Hepatocyte (in vitro differentiated cells): ENCODE results near the gene SWAP70. TPM values are rescaled to one million over a fixed set of nuclear protein-coding genes. Genes with fewer than 3 reads are reported as not detected.

Experiments used
- DNase-seq: peaks from one replicate; pipeline ENCODE4 v3.0.0-alpha.2; 2016; ENCODE audit warnings: low spot score
- H2AFZ ChIP-seq: fragments of 200-600 bp; sonication (generic); 2 replicates; pipeline ENCODE4 v1.6.0; 2016; ENCODE audit warnings: antibody characterized with exemption, mild to moderate bottlenecking
- H3K27ac ChIP-seq: fragments of 200-600 bp; sonication (generic); 2 replicates; pipeline ENCODE4 v1.5.1; 2016; ENCODE audit warnings: mild to moderate bottlenecking
- H3K27me3 ChIP-seq: fragments of 200-600 bp; sonication (generic); 2 replicates; pipeline ENCODE4 v1.6.1; 2016
- H3K36me3 ChIP-seq: fragments of 200-600 bp; sonication (generic); replicated peaks from 2 replicates; pipeline ENCODE4 v1.5.1; 2016; ENCODE audit warnings: low read depth; ENCODE audit not compliant: insufficient read depth
- H3K4me1 ChIP-seq: fragments of 200-600 bp; sonication (generic); 2 replicates; pipeline ENCODE4 v1.5.1; 2016; ENCODE audit warnings: mild to moderate bottlenecking, moderate library complexity; ENCODE audit not compliant: insufficient read depth
- H3K4me2 ChIP-seq: fragments of 200-600 bp; sonication (generic); 2 replicates; pipeline ENCODE4 v1.6.0; 2016
- H3K4me3 ChIP-seq: fragments of 200-600 bp; sonication (generic); 2 replicates; pipeline ENCODE4 v1.5.1; 2016; ENCODE audit warnings: mild to moderate bottlenecking
- H3K79me2 ChIP-seq: fragments of 200-600 bp; sonication (generic); 2 replicates; pipeline ENCODE4 v1.6.0; 2017; ENCODE audit warnings: mild to moderate bottlenecking
- H3K9me2 ChIP-seq: fragments of 200-600 bp; sonication (generic); replicated peaks from 2 replicates; pipeline ENCODE4 v1.6.0; 2017; ENCODE audit warnings: mild to moderate bottlenecking; ENCODE audit not compliant: insufficient read depth
- H3K9me3 ChIP-seq: fragments of 200-600 bp; sonication (generic); 2 replicates; pipeline ENCODE4 v1.5.1; 2016; ENCODE audit warnings: low read depth, mild to moderate bottlenecking
- H4K20me1 ChIP-seq: fragments of 200-600 bp; sonication (generic); 2 replicates; pipeline ENCODE4 v1.6.0; 2016; ENCODE audit warnings: mild to moderate bottlenecking; ENCODE audit not compliant: insufficient read depth, poor library complexity, severe bottlenecking
- CTCF ChIP-seq: fragments of 200-600 bp; sonication (generic); IDR thresholded peaks from 2 replicates; pipeline ENCODE4 v1.5.1; 2016; ENCODE audit warnings: antibody characterized with exemption, mild to moderate bottlenecking; ENCODE audit not compliant: poor library complexity
- EZH2 ChIP-seq: fragments of 200-600 bp; sonication (generic); IDR thresholded peaks from 2 replicates; pipeline ENCODE4 v1.6.1; 2016; ENCODE audit warnings: antibody characterized with exemption, mild to moderate bottlenecking, borderline replicate concordance
- EZH2phosphoT487 ChIP-seq: fragments of 200-600 bp; sonication (generic); IDR thresholded peaks from one replicate; pipeline ENCODE4 v1.6.1; 2018; ENCODE audit warnings: antibody characterized with exemption, mild to moderate bottlenecking, low read depth, moderate library complexity; ENCODE audit not compliant: unreplicated experiment, severe bottlenecking
- WGBS: methylation state at CpG from one replicate; pipeline ENCODE4 v1.1.6; 2016; ENCODE audit warnings: low lambda C conversion rate; ENCODE audit errors: missing lambda C conversion rate; 5-methylcytosine and 5-hydroxymethylcytosine counted together
- polyA plus RNA-seq: library from polyadenylated mRNA; unstranded; fragments of >200 nt; fragmentation: Nextera tagmentation; extraction: Ambion mirVana; gene quantifications from 2 replicates; pipeline ENCODE4 v1.2.1, GENCODE V29; 2016
- total RNA-seq: library from RNA; depleted of rRNA; stranded (reverse); fragments of >200 nt; gene quantifications from 2 replicates; pipeline ENCODE4 v1.2.3, GENCODE V29; 2014

The SWAP70 gene
- total and polyA plus RNA-seq, 2 experiments from 2014 or later, result 15.6 to 17.3 TPM

- Histone ChIP-seq H3K4me3 (no peak overlapping the region), H3K27me3 (no peaks in the 10 kb centered on the region), H3K9me3 (no peaks in the 10 kb centered on the region), H3K9me2 (no peaks in the 10 kb centered on the region), H4K20me1 (no peaks in the 10 kb centered on the region), H3K4me1 (no peaks in the 10 kb centered on the region), H3K27ac (no peak overlapping the region), H2AFZ (no peak overlapping the region), H3K79me2 (no peaks in the 10 kb centered on the region), H3K4me2 (no peak overlapping the region), H3K36me3 (no peaks in the 10 kb centered on the region)
- WGBS, result 92% methylated on average over 3 of the region's 3 CpGs
- TF ChIP-seq EZH2phosphoT487, result no peak
- no peak for TF ChIP-seq EZH2
- TF ChIP-seq CTCF, result no peak
- no peak for DNase-seq
These were observed 126.0 kb downstream of the SWAP70 start for GRCh38 chr11:9789910-9790309.

DNA sequence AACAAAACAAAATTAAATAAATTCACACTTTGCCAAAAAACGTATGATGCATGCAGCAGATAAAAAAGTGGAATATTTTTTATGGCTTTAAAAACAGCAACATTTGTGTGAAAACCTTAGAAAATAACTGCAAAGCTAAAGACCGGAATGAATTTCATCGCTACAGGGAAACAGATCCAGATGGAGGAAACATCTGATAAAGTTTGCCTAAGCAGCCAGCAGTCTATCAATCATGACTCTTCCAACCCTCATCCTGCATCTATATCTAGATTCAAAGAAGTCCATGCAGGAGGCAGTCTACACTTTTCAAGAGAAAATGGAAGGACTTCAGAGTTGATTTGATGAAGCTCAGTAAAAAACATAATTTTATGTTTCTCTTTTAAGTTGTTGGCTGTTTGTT lies 126.8 kb downstream of the SWAP70 start:
- no peaks in the 10 kb centered on the region for H4K20me1 ChIP-seq
- no peak overlapping the region for H3K4me2 ChIP-seq
- H3K9me2 ChIP-seq, result no peaks in the 10 kb centered on the region
- no peaks in the 10 kb centered on the region for H3K9me3 ChIP-seq
- H3K4me1 ChIP-seq, result no peaks in the 10 kb centered on the region
- 80% methylated on average over 3 of the region's 3 CpGs for WGBS
- H3K79me2 ChIP-seq, result no peaks in the 10 kb centered on the region
- no peak for DNase-seq
- H2AFZ ChIP-seq, result no peak overlapping the region
- H3K4me3 ChIP-seq, result no peak overlapping the region
- no peaks in the 10 kb centered on the region for H3K36me3 ChIP-seq
- no peak overlapping the region for H3K27ac ChIP-seq
- no peaks in the 10 kb centered on the region for H3K27me3 ChIP-seq
- TF ChIP-seq CTCF (no peak), EZH2phosphoT487 (no peak), EZH2 (no peak)

DNA sequence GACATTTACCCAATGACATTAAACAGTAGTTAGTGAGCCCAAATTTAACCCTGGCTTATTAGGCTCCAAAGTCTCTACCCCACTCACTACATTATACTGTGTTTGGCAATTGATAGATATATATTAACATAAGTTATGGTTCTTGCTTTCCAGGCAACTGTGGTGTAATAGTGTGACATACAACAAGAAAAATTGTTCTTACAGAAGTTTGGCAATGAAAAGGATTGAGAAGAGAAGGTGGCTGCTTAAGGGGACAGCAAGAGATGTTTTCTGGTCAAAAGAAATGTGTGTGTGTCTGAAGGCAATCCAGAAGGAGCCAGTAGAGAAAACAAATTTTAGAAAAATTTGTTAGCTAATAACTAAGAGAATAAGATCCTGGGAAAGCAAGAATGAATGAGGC lies 132.4 kb downstream of the SWAP70 start:
- H3K9me3 ChIP-seq, result no peaks in the 10 kb centered on the region
- no peaks in the 10 kb centered on the region for H4K20me1 ChIP-seq
- no peaks in the 10 kb centered on the region for H3K36me3 ChIP-seq
- no peaks in the 10 kb centered on the region for H3K27me3 ChIP-seq
- H3K9me2 ChIP-seq, result no peaks in the 10 kb centered on the region
- DNase-seq, result no peak
- no peak overlapping the region for H3K4me2 ChIP-seq
- no peak overlapping the region for H3K27ac ChIP-seq
- H2AFZ ChIP-seq, result no peak overlapping the region
- no peaks in the 10 kb centered on the region for H3K4me1 ChIP-seq
- H3K4me3 ChIP-seq, result no peak overlapping the region
- TF ChIP-seq EZH2phosphoT487 (no peak), EZH2 (no peak), CTCF (no peak)
- no peaks in the 10 kb centered on the region for H3K79me2 ChIP-seq

DNA sequence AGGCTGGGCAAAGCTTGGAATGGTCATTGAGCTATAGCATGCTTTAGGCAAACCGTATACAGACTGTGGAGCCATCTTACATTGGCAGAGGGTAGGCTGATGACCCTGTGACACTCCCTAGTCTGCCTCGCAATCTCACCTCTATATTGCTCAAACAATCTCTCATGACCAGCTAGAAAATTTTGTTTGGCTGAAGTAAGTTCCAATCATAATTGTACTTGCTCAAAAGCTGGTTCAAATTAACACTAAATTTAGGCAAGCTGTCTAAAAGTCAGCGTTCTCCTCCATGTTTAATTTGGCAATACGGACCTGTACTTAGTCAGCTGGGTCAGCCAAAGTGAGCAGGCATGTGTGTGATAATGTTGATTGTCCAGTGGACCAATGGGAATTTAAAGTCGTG lies 133.0 kb downstream of the SWAP70 start:
- Histone ChIP-seq H2AFZ (no peak overlapping the region), H3K36me3 (no peaks in the 10 kb centered on the region), H3K4me3 (no peak overlapping the region), H4K20me1 (no peaks in the 10 kb centered on the region), H3K4me1 (peaks cover 5% of the 10 kb centered on the region), H3K9me2 (no peaks in the 10 kb centered on the region), H3K9me3 (no peaks in the 10 kb centered on the region), H3K27me3 (no peaks in the 10 kb centered on the region), H3K79me2 (no peaks in the 10 kb centered on the region), H3K4me2 (no peak overlapping the region), H3K27ac (no peak overlapping the region)
- 84% methylated on average over 5 of the region's 5 CpGs for whole genome bisulfite sequencing
- DNase-seq, result no peak
- TF ChIP-seq CTCF (no peak), EZH2 (no peak), EZH2phosphoT487 (no peak)
